ENCODE measurements around the gene OAS2.
A peak's percentile ranks its signal among the peaks of the same experiment; 100 is the strongest.

Gene OAS2

DNA sequence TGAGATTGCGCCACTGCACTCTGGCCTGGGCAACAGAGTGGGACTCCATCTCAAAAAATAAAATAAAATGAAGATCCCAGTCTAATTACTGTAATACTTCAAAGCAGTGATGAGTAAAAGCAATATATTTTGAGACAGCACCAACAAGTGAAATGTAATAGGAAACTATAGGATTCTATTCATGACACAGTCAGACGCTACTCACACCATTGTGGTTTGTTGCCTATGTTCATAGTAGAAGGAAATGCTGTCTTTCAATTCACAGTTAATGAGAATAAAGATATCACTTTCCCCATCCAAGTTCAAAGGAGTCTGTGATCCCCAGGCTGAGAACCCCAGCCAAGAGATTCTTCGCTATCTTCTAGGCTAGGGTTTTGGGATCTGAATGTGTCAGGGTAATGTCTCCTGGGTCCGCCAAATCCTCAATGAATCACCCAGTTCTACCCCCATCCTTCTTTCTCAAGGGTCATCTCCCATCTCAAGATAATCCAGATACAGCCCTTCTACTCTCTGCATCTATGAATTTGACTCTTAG is 61.7 kb downstream of the OAS2 start:
- no peak overlapping the region for H3K4me3 Mint-ChIP-seq
- H3K27me3 Mint-ChIP-seq (ENCODE audit: low read depth) = peaks cover 5% of the 10 kb centered on the region
- no peak overlapping the region for H3K27ac Mint-ChIP-seq
- no peaks in the 10 kb centered on the region for H3K4me1 Mint-ChIP-seq (ENCODE audit: low read depth)
- no peaks in the 10 kb centered on the region for H3K9me3 Mint-ChIP-seq
- no peaks in the 10 kb centered on the region for H3K36me3 Mint-ChIP-seq (ENCODE audit: low read depth)
- DNase-seq (ENCODE audit: low spot score) = no peak

DNA sequence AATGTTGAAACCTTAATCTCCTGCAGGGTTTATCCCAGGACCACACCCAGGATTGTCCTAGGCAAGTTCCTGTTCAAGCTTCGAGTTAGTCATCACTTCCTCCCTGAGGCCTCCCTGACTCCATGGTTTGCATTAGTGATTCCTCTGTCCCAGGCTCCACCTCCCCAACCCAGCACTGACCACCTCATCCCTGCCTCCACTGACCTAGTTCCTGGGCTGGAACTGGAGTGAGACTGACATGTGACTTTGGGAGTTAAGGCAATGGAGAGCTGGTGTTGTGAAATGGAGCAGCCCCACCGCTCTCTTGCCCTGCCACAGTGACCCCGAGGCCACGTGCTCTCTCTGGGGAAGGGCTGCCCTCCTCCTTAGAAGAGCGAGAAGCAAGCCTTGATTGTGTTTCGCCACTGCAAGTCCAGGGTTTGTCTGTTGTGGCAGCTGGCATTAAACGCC is 62.4 kb downstream of the OAS2 start:
- H3K27ac Mint-ChIP-seq = no peak overlapping the region
- peaks cover 7% of the 10 kb centered on the region for H3K27me3 Mint-ChIP-seq (ENCODE audit: low read depth)
- H3K9me3 Mint-ChIP-seq = no peaks in the 10 kb centered on the region
- no peaks in the 10 kb centered on the region for H3K4me1 Mint-ChIP-seq (ENCODE audit: low read depth)
- no peaks in the 10 kb centered on the region for H3K36me3 Mint-ChIP-seq (ENCODE audit: low read depth)
- H3K4me3 Mint-ChIP-seq = no peak overlapping the region
- no peak for DNase-seq (ENCODE audit: low spot score)

DNA sequence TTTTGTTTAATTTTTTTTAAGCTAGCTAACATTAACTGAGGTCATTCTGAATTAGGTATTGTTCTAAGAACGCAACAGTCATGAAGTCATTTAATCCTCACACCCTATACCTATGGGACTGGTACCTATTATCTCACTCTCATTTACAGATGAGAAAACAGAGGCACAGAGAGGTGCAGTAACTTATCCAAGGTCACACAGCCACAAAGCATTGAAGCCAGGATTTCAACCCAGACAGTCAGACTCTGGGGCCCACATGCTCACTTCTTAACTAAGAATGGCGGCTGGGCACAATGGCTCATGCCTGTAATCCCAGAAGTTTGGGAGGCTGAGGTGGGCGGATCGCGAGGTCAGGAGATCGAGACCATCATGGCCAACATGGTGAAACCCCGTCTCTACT is 63.2 kb downstream of the OAS2 start:
- no peak overlapping the region for H3K27ac Mint-ChIP-seq
- no peaks in the 10 kb centered on the region for H3K9me3 Mint-ChIP-seq
- no peak for DNase-seq (ENCODE audit: low spot score)
- no peak overlapping the region for H3K4me3 Mint-ChIP-seq
- peaks cover 7% of the 10 kb centered on the region for H3K27me3 Mint-ChIP-seq (ENCODE audit: low read depth)
- H3K4me1 Mint-ChIP-seq (ENCODE audit: low read depth) = no peaks in the 10 kb centered on the region
- no peaks in the 10 kb centered on the region for H3K36me3 Mint-ChIP-seq (ENCODE audit: low read depth)

- H3K4me1 Mint-ChIP-seq (ENCODE audit: low read depth) = peaks cover under 1% of the 10 kb centered on the region
- no peak overlapping the region for H3K27ac Mint-ChIP-seq
- H3K9me3 Mint-ChIP-seq = no peaks in the 10 kb centered on the region
Measured at GRCh38 chr12:113043240-113043639, 64.9 kb downstream of the OAS2 start.

GRCh38 chr12:113044516-113044915 is 66.2 kb downstream of the OAS2 start:
- H3K27me3 Mint-ChIP-seq (ENCODE audit: low read depth) = peaks cover 7% of the 10 kb centered on the region
- no peaks in the 10 kb centered on the region for H3K9me3 Mint-ChIP-seq
- H3K4me1 Mint-ChIP-seq (ENCODE audit: low read depth) = peaks cover 2% of the 10 kb centered on the region
- H3K27ac Mint-ChIP-seq = no peak overlapping the region
- DNase-seq (ENCODE audit: low spot score) = no peak
- H3K4me3 Mint-ChIP-seq = no peak overlapping the region
- no peaks in the 10 kb centered on the region for H3K36me3 Mint-ChIP-seq (ENCODE audit: low read depth)

More at GRCh38 chr12:113043240-113043639, 64.9 kb downstream of the OAS2 start:
- no peak for DNase-seq (ENCODE audit: low spot score)
- H3K27me3 Mint-ChIP-seq (ENCODE audit: low read depth) = peaks cover 7% of the 10 kb centered on the region
- no peak overlapping the region for H3K4me3 Mint-ChIP-seq
- H3K36me3 Mint-ChIP-seq (ENCODE audit: low read depth) = no peaks in the 10 kb centered on the region

GRCh38 chr12:113048716-113049127 is 70.4 kb downstream of the OAS2 start:
- DNase-seq (ENCODE audit: low spot score) = peak; percentile 41
- Mint-ChIP-seq H3K4me3 (no peak overlapping the region), H3K27ac (no peak overlapping the region), H3K27me3 (ENCODE audit: low read depth) (peaks cover 7% of the 10 kb centered on the region), H3K36me3 (ENCODE audit: low read depth) (no peaks in the 10 kb centered on the region), H3K9me3 (no peaks in the 10 kb centered on the region), H3K4me1 (ENCODE audit: low read depth) (peaks cover 2% of the 10 kb centered on the region)

DNA sequence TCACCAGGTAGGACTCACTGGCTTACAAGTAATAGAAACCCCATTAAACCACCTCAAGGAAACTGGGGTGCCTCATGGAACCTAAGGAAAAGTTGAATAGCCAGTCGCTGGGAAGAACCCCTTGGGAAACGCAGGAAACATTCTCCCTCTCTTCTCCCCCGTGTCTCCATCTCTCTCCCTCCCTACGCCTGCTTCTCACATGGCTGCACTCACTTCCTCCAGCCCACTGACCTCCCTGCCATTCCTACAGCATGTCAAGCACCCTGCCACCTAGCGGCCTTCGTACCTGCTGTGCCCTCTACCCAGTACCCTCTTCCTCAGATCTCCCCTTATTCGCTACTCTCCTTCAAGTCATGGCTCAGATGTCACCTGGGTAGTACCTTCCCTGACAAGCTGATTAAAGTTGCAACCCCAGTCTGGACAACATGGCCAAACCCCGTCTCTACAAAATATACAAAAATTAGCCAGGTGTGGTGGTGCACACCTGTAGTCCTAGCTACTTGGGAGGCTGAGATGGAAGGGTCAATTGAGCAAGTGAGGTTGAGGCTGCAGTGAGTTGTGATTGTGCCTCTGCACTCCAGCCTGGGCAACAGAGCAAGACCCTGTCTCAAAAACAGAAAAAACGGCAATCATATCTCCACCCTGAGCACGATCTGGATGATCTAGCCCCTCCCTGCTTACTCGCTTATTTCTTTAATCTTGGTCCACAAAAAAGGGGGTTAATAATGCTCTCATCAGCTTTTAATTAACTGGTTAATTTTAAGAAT is 71.8 kb downstream of the OAS2 start:
- Mint-ChIP-seq H3K4me1 (ENCODE audit: low read depth) (peaks cover 2% of the 10 kb centered on the region), H3K9me3 (no peaks in the 10 kb centered on the region), H3K27me3 (ENCODE audit: low read depth) (peaks cover 12% of the 10 kb centered on the region), H3K36me3 (ENCODE audit: low read depth) (no peaks in the 10 kb centered on the region), H3K4me3 (no peak overlapping the region), H3K27ac (no peak overlapping the region)
- no peak for DNase-seq (ENCODE audit: low spot score)

- Mint-ChIP-seq H3K4me3 (no peak overlapping the region), H3K27ac (no peak overlapping the region), H3K4me1 (ENCODE audit: low read depth) (peaks cover 2% of the 10 kb centered on the region), H3K36me3 (ENCODE audit: low read depth) (no peaks in the 10 kb centered on the region), H3K9me3 (no peaks in the 10 kb centered on the region), H3K27me3 (ENCODE audit: low read depth) (peaks cover 16% of the 10 kb centered on the region)
- no peak for DNase-seq (ENCODE audit: low spot score)
Measured at GRCh38 chr12:113050795-113051194, 72.5 kb downstream of the OAS2 start.

DNA sequence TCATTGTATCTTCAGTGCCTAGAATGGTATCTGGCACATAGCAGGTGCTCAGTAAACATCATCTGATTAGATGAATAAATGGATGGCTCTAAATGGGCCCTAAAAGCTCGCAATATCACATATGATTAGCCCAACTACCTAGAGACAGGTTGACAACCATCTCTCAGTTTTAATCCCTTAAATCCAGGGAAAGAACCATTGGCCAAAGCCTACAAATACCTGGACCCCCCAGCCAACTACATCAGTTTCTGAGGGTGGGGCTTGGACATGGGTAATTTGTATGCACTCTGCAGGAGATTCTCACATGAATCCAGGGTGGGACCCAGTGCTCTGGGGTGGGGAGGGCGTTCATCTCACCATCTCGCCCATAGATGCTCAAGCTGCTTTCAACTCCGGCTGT is 73.4 kb downstream of the OAS2 start:
- Mint-ChIP-seq H3K4me1 (ENCODE audit: low read depth) (peaks cover 2% of the 10 kb centered on the region), H3K9me3 (no peaks in the 10 kb centered on the region), H3K4me3 (no peak overlapping the region), H3K27me3 (ENCODE audit: low read depth) (peaks cover 22% of the 10 kb centered on the region), H3K27ac (no peak overlapping the region), H3K36me3 (ENCODE audit: low read depth) (no peaks in the 10 kb centered on the region)
- DNase-seq (ENCODE audit: low spot score) = no peak

- Mint-ChIP-seq H3K9me3 (no peaks in the 10 kb centered on the region), H3K4me3 (no peak overlapping the region), H3K27me3 (ENCODE audit: low read depth) (peaks cover 22% of the 10 kb centered on the region), H3K4me1 (ENCODE audit: low read depth) (peaks cover 2% of the 10 kb centered on the region), H3K36me3 (ENCODE audit: low read depth) (no peaks in the 10 kb centered on the region), H3K27ac (no peak overlapping the region)
- DNase-seq (ENCODE audit: low spot score) = no peak
Measured at GRCh38 chr12:113052326-113052725, 74.0 kb downstream of the OAS2 start.

DNA sequence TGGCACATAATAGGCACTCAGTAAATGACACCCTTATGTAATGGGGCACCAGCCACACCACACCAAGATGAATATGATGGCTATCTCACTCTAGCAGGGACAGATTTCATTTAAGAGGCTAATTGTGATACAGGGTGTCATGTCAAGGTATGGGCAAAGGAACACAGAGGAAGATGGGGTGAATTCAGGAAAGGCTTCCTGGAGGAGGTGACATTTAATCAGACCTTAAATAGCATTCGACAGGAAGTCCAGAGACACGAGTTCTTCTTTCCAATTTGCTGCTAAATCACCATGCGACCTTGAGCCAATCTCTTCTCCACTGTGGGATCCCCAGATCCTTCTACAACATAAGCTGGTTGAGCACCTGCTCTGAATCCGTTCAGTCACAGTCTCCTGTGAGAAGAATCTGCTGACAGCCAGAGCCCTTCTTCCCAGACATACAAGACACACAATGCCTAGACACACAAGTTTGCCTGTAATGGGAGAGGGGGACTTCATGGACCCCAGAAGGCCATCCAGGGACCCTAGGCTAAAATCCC is 76.7 kb downstream of the OAS2 start:
- Mint-ChIP-seq H3K4me3 (no peak overlapping the region), H3K27ac (no peak overlapping the region), H3K36me3 (ENCODE audit: low read depth) (no peaks in the 10 kb centered on the region), H3K27me3 (ENCODE audit: low read depth) (peaks cover 22% of the 10 kb centered on the region), H3K9me3 (no peaks in the 10 kb centered on the region), H3K4me1 (ENCODE audit: low read depth) (no peaks in the 10 kb centered on the region)
- DNase-seq (ENCODE audit: low spot score) = no peak

DNA sequence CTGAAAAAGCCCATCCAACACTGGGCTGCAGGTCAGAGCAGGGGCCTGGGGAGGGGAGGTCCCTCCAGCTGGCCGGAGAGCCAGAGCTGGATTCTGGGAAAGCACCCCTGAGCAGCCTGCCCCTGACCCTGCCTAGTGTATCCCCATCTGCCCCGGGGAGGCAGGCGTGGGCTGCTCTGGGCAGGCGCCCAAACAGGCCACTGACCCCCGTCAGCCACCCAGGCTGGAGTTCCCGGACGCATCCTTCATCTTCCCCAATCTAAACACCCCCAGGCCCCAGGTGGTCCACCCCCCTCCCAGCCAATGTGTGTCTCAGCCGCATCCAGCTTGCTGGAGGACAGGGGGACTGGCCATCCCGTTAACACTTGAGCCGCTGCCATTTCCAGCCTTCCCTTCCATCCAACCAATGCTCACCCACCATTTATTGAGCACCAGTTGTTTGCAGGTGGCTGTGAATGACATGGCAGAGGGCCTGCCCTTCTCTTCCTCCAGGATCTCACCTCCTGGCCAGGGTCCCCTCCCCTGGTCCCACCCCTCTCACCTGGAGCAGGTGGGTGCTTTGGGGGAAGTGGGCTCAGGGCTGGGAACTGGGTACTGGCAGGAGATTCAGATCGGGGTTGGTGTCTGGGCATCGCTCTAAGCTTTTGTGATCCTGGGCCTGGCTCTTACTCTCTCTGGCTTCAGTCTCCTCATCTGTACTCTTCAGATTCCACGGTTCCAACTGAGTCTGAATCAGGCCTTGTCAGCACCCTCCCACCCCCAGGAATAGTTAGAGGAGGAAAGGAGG is 77.5 kb downstream of the OAS2 start:
- no peak overlapping the region for H3K4me3 Mint-ChIP-seq
- peaks cover 19% of the 10 kb centered on the region for H3K27me3 Mint-ChIP-seq (ENCODE audit: low read depth)
- no peaks in the 10 kb centered on the region for H3K9me3 Mint-ChIP-seq
- no peaks in the 10 kb centered on the region for H3K36me3 Mint-ChIP-seq (ENCODE audit: low read depth)
- no peak overlapping the region for H3K27ac Mint-ChIP-seq
- no peak for DNase-seq (ENCODE audit: low spot score)
- no peaks in the 10 kb centered on the region for H3K4me1 Mint-ChIP-seq (ENCODE audit: low read depth)

- Mint-ChIP-seq H3K4me1 (ENCODE audit: low read depth) (no peaks in the 10 kb centered on the region), H3K27me3 (ENCODE audit: low read depth) (peaks cover 19% of the 10 kb centered on the region), H3K36me3 (ENCODE audit: low read depth) (no peaks in the 10 kb centered on the region), H3K9me3 (no peaks in the 10 kb centered on the region), H3K4me3 (peak overlapping the region; percentile 1), H3K27ac (no peak overlapping the region)
- DNase-seq (ENCODE audit: low spot score) = no peak
Measured at GRCh38 chr12:113056381-113056630, 78.0 kb downstream of the OAS2 start.

All from T-helper 2 cell treated with Interferon-gamma antibody and Interleukin-4, amounts not matched to agents 5 μg/mL and 100 μg/mL, for 36 hours (primary cell).